IPS DF 4.7 (cell line): ENCODE measurements around the gene SGCG.

Source experiments
- DNase-seq: peaks from one replicate; pipeline ENCODE4 v3.0.0-alpha.2; 2013; ENCODE audit warnings: low spot score; ENCODE audit errors: extremely low read depth

Gene SGCG

DNA sequence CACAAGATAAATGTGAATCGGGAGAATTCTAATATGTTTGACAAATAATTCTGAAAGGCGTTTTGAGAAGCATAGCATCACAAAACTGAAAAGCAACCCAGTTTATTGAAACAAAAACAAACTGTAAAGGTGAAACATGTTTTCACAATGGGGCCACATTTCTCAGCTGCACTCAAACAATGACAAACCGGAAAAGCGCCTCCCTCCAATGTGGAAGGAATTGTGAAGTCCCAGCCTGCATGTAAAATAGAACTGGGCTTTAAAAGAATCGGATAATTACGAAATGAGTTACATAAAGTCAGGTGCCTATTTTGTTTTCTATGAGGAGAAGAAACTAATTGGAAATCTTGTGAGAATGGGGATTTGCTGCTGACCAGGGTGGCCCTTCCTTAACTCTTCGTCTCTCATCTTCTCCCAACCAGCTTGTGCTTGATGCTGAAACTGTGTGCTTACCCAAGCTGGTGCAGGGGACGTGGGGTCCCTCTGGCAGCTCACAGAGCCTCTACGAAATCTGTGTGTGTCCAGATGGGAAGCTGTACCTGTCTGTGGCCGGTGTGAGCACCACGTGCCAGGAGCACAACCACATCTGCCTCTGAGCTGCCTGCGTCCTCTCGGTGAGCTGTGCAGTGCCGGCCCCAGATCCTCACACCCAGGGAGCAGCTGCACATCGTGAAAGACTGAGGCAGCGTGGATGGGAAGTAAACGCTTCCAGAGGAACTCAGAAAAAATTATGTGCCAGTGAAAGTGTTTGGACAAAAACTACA is 143.3 kb downstream of the SGCG start:
- DNase-seq: no peak

DNA sequence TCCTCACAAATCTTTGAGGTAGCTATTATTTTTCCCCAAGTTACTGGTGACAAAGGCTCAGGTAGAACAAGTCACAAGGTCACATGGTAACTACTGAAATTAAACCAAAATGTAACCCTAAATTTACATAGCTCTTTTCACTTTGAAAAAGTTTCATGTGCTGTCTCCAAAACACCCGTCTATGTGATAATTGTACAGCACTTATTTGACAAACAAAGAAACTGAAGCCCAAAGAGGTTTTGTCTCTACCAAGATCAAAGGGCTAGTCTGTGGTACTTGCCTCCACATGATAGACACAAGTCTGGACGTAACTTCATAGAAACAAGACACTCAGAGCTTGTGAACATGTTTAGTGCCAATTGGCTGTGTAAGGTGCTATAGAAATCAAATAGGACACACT is 144.4 kb downstream of the SGCG start:
- DNase-seq: no peak

DNA sequence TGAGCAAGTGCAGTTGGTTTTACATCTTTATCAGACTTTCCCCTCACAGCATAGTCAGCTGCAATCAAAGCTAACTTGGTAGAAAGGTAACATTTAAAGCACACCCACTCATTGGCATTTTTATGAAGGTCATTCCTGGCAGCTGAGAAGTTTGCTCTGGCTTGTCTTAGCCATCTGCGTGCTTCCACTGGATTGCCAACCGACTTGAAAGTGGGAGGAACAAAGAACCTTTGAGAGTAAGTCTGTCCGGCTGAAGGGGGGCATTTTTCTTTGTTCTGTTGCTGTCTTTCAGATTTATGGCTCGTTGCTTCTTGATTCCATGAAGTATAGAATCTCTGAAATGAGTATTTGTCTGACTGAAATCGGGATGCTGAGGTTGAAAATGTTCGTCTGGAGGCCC is 149.6 kb downstream of the SGCG start:
- DNase-seq: no peak

DNA sequence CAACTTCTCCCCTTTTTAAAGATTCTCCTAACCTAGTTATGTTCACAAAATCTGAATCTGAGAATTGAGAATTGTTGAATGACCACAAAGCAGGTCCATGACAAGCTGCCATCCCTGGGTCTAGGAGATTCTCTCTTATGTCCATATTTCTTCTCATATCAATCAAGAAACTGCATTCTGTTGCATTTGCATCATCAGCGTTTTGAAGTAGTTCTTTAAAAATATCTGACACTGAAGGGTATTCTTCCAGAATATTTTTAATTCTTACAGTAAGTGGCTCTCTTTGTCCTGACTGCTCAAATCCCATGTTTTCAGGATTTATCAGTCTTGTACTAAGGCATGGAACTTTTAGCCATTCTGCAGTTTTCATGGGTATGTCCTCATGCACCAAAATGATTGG is 158.4 kb downstream of the SGCG start:
- no peak for DNase-seq

DNA sequence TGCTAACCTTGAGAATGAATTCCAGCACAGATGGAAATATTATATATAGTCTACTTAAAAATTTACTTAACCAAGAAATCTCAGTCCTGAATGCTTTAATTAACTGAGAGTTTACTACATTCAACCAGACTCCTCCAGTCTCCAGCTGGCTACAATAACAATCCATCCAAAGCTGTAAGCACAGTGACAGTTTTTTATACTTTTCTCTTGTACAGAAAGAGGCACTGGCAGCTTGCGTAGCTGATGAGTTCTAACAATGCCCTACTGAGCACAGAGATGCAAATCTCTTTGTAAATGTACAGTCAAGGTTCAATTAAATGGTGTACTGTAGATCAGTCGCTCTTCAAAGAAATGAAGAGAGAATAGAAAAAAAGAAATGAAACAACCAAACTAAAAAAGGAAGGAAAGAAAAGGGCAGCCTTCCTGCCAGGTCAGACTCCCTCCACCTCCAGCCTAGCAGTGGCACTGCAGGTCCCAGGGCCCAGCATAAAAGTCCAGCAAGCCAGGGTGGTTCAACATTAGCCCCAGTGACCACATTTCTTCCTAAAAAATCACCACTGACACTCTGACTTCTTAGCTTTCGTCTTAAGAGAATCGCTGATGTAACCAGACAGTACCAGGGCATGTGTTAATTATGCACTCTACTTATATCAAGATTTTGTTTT is 164.3 kb downstream of the SGCG start:
- DNase-seq: no peak

DNA sequence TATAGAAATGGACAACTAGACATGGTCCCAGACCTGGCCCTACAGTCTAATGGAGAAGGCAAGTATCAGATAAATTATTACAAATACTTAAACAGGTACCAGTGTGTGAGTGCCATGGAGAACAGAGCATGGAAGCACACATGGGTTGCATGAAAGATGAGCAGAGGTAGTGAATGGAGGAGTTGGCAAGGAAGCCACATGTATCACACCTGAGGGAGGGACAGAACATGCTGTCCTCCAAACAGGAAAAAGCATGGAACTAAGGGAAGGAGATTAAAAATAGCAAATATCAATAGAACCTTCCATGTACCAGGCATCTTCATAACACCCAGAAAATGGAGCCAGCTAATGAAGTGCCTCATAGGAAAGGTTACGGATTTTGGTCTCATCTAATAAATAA is 166.8 kb downstream of the SGCG start:
- DNase-seq: no peak

DNA sequence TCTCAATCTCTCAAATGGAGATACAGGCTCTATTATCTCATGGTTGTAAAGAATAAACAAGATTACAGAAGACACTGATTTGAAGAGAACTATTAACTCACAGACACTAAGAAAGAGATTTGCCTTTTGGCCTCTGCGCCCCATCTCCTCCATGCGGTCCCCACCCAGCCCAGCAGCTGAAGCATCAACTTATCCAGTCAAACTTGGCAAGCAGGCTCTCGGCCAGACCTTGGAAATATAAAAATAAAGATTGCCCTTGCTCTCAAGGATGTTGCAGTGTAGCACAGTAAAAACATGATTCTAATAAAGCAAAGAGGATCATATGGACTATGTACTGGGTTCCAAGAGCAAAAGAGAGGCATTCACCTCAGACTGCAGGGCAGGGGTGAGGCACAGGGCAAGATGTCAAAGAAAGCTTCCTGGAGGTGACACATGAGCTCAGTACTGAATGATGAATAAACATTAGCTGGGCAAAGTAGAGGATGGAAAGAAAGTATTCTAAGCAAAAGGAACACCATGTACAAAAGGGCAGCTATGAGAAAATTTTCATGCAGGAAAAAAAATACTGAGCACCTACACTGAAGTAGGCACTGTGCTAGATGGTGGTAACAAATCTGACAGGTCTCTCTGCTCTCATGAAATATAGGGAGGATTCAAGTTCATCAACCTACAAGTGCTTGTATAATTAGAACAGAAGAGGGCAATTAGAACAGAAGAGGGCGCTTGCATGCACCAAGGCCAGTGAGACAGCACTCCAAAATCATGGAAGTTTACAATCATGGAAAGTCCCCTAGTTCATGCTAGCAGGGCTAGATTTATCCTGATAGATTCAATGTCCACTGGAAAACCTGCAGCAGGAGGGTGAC is 167.7 kb downstream of the SGCG start:
- no peak for DNase-seq

DNA sequence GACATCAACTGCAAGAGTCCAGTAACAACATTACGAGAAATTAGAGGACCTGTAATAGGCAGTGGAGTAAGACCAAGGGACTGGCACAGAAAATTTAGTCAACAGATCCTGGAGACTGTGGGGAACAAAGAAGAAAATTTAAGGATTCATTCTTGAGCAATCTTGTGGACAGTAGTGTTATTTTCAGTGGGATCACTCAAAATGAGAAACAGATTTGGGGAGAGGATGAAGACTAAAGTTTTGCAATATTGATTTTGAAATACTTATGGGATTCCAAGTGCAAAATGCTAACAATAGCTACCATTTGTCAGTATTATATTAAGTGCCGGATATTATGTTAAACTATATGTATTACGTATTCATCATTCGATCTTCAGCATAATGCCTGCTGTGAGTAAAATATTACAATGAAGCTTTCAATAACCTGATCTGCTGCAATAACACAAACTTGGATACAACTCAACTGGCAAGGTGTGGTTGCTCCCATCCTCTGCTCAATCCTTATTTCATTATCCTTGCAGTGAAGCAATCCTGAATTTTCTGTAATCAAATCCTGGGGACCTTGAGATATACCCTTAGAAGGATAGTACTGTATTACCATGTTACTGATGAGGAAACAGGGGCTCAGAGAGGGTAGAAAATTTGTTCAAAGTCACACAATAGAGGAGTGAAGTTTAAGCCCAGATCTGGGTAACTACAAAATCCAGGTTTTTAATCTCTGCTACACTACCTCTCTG is 168.6 kb downstream of the SGCG start:
- no peak for DNase-seq

DNA sequence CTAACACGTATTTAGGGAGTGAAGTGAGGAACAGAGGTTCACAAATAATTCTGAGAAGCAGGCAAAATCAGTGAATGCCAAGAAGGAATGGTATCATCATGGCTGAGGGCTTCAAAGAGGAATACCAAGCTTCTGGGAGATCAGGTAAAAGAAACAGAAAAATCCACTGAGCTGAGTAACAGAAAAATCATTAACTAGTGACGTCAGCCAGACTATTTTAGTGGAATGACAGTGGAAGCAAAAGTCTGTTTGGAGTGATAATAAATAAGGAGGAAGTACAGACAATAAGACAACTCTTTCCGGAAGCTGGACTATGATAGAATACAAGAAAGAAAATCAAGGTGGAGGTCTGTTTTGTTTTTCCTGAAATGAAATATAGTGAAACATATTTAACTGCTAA is 169.2 kb downstream of the SGCG start:
- DNase-seq: no peak

DNA sequence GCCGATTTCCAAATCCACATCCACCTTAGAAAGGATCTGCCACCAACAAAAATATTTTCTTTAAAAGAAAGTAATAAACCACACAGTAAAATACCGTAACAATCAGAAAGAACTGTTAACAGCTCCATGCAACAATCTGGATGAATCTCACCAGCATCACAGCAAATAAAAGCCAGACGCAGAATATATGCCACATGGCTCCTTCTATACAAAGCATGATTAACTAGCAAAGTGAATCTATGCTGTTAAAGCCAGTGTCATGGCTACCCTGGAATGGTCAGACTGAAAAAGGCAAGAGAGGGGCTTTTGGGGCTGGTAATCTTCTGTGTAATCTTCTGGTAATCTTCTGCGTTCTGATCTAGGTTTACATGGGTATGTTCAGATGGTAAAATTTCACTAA is 171.4 kb downstream of the SGCG start:
- DNase-seq: no peak

DNA sequence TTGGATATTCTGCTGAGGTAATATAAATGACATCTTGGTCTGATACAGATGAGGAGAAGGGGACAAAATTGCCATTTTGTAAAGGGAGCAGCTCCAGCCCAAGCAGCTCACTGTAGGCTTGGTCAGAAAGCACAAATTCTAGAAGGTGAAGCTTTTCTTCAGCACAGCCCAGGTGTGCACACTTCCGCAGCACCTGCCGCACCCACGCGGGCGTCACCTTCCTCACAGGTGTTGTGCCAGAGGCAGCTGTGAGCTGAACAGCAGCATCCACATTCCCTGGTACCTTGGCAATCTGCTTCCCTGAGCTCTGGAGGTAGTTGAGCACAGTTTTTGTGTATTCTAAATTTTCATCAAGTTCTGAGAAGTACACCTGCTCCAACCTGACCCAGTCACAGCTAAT is 173.7 kb downstream of the SGCG start:
- no peak for DNase-seq

DNA sequence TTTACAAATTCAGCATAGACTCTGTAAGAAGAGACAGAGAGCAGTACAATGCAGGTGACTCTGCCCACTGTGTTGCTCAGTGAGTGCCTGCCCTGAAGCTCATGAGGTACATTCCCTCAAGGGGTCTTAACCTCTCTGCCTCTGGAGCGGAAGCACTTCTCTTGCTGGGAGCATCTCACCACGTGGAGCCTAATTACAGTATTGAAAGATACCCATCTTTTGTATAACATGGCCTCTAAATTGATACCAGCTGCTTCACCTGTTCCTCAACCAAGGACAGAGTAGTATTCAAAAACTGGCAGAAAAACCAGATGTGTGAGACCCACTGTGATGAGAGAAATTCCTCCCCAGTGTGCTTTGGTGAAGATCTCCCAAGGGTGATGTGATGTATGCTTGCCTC is 175.6 kb downstream of the SGCG start:
- no peak for DNase-seq

DNA sequence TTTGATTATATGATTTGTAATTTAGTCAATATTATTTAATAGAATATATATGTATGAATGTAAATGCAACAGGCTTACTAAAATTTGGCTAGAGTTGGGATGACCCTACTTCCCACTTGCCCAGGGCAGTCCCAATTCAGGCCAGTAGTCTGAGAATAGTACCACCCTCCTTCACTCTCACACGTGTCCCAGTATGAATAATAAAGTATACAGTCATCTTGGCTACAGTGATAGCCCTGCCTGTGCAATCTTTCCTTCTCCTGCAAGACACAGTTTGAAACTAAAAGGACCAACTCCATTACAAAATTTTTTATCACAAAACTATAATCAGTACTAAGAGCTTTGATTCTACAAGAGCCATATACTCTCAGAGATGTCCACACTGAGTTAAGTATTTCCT is 176.6 kb downstream of the SGCG start:
- DNase-seq: no peak

DNA sequence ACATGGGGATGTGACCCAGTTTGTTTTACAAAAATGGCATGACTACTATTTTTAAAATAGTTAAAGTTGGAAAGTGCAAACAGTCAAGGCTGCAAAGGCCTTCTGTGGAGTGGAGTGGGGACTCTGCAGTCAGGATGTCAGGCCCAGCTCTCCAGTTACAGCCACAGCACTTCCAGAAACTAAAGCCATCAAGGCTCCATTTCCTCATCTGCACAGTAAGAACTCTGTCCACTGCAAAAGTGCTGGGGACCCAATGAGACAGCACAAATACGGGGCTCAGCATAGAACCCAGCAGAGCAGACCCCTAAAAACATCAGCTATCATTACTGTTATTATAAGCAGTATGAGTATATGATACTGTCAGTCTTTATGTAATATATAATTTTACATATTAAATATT is 179.1 kb downstream of the SGCG start:
- DNase-seq: no peak

DNA sequence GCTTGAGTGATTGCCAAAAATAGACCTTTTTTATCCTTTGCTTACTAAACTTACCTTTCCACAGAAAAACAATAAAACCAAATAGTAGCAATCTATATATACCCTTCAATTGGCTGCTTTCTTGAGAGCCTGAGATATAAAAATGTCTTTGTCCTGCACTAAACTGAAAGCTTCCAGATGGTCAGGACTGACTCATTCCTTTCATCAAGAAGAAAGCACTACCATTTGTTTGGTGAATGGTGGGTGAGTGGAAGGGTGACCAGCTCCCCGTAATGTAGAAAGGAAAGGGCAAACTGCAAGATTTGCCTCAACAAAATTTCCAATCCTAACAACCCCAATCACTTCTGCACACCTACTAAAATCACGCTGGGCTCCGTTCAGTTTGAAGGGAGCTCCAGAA is 184.9 kb downstream of the SGCG start:
- no peak for DNase-seq

DNA sequence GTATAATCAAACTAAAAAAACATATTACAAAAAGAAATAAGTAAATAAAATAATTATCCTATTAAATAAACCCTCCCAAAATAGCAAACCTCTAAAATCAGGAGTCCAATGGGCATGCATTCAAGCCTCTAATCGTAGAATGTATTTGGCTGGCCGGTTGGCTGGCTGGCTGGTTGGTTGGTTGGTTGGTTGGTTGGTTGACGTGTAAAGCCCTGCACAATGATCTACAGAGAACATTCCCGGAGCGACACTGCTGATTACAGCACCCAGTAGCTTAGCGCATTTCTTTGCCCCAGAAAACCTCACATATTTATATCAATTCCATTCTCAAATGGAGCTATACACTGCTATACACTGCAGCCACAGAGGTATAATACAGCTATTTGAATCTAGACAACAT is 187.1 kb downstream of the SGCG start:
- no peak for DNase-seq

DNA sequence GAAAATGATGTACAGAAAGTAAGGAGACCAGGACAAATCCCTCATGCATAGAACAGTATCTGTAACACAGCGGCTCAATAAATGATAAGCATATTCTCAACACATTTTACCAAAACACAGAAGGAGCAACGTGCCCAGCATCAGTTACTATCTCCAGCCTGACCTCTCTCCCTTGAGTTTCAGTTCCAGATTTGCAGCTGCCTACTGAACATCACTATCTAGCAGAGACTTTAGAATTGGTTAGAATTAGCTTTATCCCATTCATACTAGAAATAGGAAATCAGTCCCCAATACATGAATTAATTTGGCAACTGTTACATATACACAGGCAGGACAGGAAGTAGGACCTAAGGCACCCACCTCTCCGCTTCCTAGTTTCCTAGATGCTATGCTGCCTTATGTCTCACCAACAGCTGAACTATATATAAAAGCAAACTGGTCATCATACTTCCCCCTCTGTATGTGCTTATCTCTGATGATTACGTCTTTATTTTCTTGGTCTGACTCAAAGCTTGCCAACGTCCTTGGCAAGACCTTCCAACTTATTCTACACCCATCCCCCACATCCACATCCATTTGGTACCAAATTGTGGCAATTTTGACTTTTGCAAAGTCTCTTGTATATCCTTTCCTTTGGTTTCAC is 191.6 kb downstream of the SGCG start:
- DNase-seq: no peak
